Measurements from ENCODE around the gene LMCD1. TPM values are rescaled to one million over a fixed set of nuclear protein-coding genes. Genes with fewer than 3 reads are reported as not detected.
A peak's percentile ranks its signal among the peaks of the same experiment; 100 is the strongest.

LMCD1 gene
- total and polyA plus RNA-seq, 2 experiments from 2014 or later: 22.9 to 27.7 TPM

GRCh38 chr3:8584661-8585060, 83.0 kb downstream of the LMCD1 start:
- H3K4me3 ChIP-seq: no peak overlapping the region
- no peak overlapping the region for H3K27ac ChIP-seq
- H3K27me3 ChIP-seq: no peaks in the 10 kb centered on the region
- no peak for DNase-seq (ENCODE audit: low read depth in 1 of 2, low spot score in 1 of 2)
- no peaks in the 10 kb centered on the region for H3K9me3 ChIP-seq (ENCODE audit: low read depth)
- H3K36me3 ChIP-seq: no peaks in the 10 kb centered on the region
- TF ChIP-seq CTCF (IDR thresholded peaks at IDR 0.05; ENCODE audit: low read depth, low read length): no peak
- H3K4me1 ChIP-seq (ENCODE audit: low read depth): no peaks in the 10 kb centered on the region

GRCh38 chr3:8589880-8590556, 88.4 kb downstream of the LMCD1 start:
- H3K27me3 ChIP-seq: no peaks in the 10 kb centered on the region
- no peak overlapping the region for H3K4me3 ChIP-seq
- peaks cover 11% of the 10 kb centered on the region for H3K4me1 ChIP-seq (ENCODE audit: low read depth)
- DNase-seq (ENCODE audit: low read depth in 1 of 2, low spot score in 1 of 2): peak in 1 of 2 donors; percentile 65
- H3K9me3 ChIP-seq (ENCODE audit: low read depth): no peaks in the 10 kb centered on the region
- H3K36me3 ChIP-seq: no peaks in the 10 kb centered on the region
- no peak for TF ChIP-seq CTCF (IDR thresholded peaks at IDR 0.05; ENCODE audit: low read depth, low read length)
- no peak overlapping the region for H3K27ac ChIP-seq

- Histone ChIP-seq H3K9me3 (ENCODE audit: low read depth) (no peaks in the 10 kb centered on the region), H3K4me1 (ENCODE audit: low read depth) (peaks cover 16% of the 10 kb centered on the region), H3K27me3 (no peaks in the 10 kb centered on the region), H3K4me3 (no peak overlapping the region), H3K27ac (peak overlapping the region; percentile 0), H3K36me3 (no peaks in the 10 kb centered on the region)
- TF ChIP-seq CTCF (IDR thresholded peaks at IDR 0.05; ENCODE audit: low read depth, low read length): no peak
- DNase-seq (ENCODE audit: low read depth in 1 of 2, low spot score in 1 of 2): peak; percentile 42 to 61
Observed at GRCh38 chr3:8593021-8593827, 91.6 kb downstream of the LMCD1 start.

GRCh38 chr3:8595252-8595651, 93.6 kb downstream of the LMCD1 start:
- Histone ChIP-seq H3K4me3 (no peak overlapping the region), H3K27me3 (no peaks in the 10 kb centered on the region), H3K36me3 (no peaks in the 10 kb centered on the region), H3K4me1 (ENCODE audit: low read depth) (peaks cover 16% of the 10 kb centered on the region), H3K27ac (no peak overlapping the region), H3K9me3 (ENCODE audit: low read depth) (no peaks in the 10 kb centered on the region)
- no peak for DNase-seq (ENCODE audit: low read depth in 1 of 2, low spot score in 1 of 2)
- TF ChIP-seq CTCF (IDR thresholded peaks at IDR 0.05; ENCODE audit: low read depth, low read length): no peak

- no peak overlapping the region for H3K27ac ChIP-seq
Observed at GRCh38 chr3:8595695-8596115, 94.1 kb downstream of the LMCD1 start.

More at GRCh38 chr3:8595695-8596115, 94.1 kb downstream of the LMCD1 start:
- Histone ChIP-seq H3K36me3 (no peaks in the 10 kb centered on the region), H3K4me3 (no peak overlapping the region), H3K4me1 (ENCODE audit: low read depth) (peaks cover 16% of the 10 kb centered on the region), H3K9me3 (ENCODE audit: low read depth) (no peaks in the 10 kb centered on the region), H3K27me3 (no peaks in the 10 kb centered on the region)
- TF ChIP-seq CTCF (IDR thresholded peaks at IDR 0.05; ENCODE audit: low read depth, low read length): no peak
- DNase-seq (ENCODE audit: low read depth in 1 of 2, low spot score in 1 of 2): no peak

Measured in cardiac muscle cell (in vitro differentiated cells and primary cell).